Neural cell (in vitro differentiated cells): Measurements from ENCODE around the gene C6orf136.

ENCODE experiments used
- CTCF ChIP-seq: fragments of 450-650 bp; IDR thresholded peaks from 2 replicates; pipeline ENCODE4 v1.5.1; 2014; ENCODE audit warnings: antibody characterized with exemption, mild to moderate bottlenecking, moderate library complexity; ENCODE audit not compliant: poor library complexity, severe bottlenecking
- EP300 ChIP-seq: fragments of 450-650 bp; conservative IDR thresholded peaks from 2 replicates; pipeline ENCODE4 v1.6.1; 2014; ENCODE audit warnings: antibody characterized with exemption, mild to moderate bottlenecking, moderate library complexity; ENCODE audit not compliant: poor library complexity, severe bottlenecking

DNA sequence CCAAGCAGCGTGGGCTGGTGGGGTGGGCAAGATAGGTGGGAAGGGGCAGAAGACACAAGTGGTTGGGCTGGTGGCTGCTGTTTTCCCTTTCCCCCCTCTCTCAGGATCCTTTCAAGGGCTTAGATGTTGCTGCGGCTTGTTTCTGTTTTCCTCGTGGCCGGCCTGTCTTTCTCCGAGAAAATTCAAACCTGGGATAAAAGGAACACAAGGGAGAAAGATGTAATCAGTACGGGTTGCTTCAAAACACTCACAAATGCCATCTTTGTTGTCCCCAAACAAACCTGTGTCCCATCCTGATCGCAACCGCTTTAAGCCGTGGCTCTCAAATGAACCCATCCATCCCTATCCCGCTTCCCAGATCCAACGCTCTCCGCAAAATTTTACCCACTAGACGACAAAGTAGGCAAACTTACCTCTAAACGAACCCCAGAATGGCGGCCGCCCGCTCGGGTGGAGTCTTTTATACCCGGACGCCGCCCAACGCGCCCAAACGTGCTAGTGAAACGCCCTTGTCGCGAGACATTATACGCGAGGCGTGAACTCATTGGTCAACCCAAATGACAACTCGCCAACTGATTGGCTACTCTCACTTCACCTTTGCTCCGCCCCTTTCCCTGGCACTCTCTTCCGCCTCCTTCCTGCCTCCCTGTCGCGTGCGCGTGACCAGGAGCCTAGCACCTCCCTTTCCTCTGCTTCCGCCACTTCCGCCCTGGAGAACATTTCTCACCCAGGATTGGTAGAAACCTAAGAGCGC lies 29.9 kb upstream of the C6orf136 start, which contains the start of gene PPP1R10:
- TF ChIP-seq EP300, result peak; percentile 36
- TF ChIP-seq CTCF, result no peak
